WTC11 (cell line): Measurements from ENCODE around the gene EEF1A1.
A peak's percentile ranks its signal among the peaks of the same experiment; 100 is the strongest.
"Not testable (repeated sequence)": the region's sequence is repeated elsewhere in the genome, so short reads cannot be mapped to it uniquely, and the experiment has no call there.

Source experiments
- ATF2 ChIP-seq: sonication (generic); formaldehyde crosslinking; IDR thresholded peaks from 2 replicates; pipeline ENCODE4 v1.8.1; 2022; ENCODE audit warnings: low read depth, missing genetic modification reagents, borderline replicate concordance
- CTCF ChIP-seq: fragments of 200-600 bp; IDR thresholded peaks from 2 replicates; pipeline ENCODE4 v1.8.0; 2022; ENCODE audit warnings: antibody characterized with exemption
- E2F1 ChIP-seq: sonication (generic); formaldehyde crosslinking; IDR thresholded peaks from 2 replicates; pipeline ENCODE4 v1.8.0; 2022; ENCODE audit warnings: mild to moderate bottlenecking, missing genetic modification reagents
- JUN ChIP-seq: sonication (generic); formaldehyde crosslinking; IDR thresholded peaks from 2 replicates; pipeline ENCODE4 v1.8.0; 2023; ENCODE audit warnings: mild to moderate bottlenecking, missing genetic modification reagents
- MAX ChIP-seq: sonication (generic); formaldehyde crosslinking; IDR thresholded peaks from 2 replicates; pipeline ENCODE4 v1.8.0; 2022; ENCODE audit warnings: mild to moderate bottlenecking, missing genetic modification reagents
- TEAD4 ChIP-seq: sonication (generic); formaldehyde crosslinking; IDR thresholded peaks from 2 replicates; pipeline ENCODE4 v1.8.0; 2022; ENCODE audit warnings: mild to moderate bottlenecking, missing genetic modification reagents
- TP53 ChIP-seq: sonication (generic); formaldehyde crosslinking; IDR thresholded peaks from 2 replicates; pipeline ENCODE4 v1.8.1; 2023; ENCODE audit warnings: mild to moderate bottlenecking, missing genetic modification reagents
- ZNF138 ChIP-seq: sonication (generic); formaldehyde crosslinking; conservative IDR thresholded peaks from 2 replicates; pipeline ENCODE4 v1.8.1; 2022; ENCODE audit warnings: mild to moderate bottlenecking, moderate library complexity, missing genetic modification reagents

- TF ChIP-seq CTCF; ATF2; TP53; TEAD4; JUN (CRISPR knock-in tag); E2F1; ZNF138: not testable (repeated sequence)
- TF ChIP-seq MAX (CRISPR knock-in tag): 0 out of 2 replicates have a peak, but pooled peaks have one; percentile 16
Observed at GRCh38 chr6:73518100-73518981, 2.5 kb downstream of the EEF1A1 start.
